GM18505 (cell line): ENCODE data around the gene PARP3.

Experiments used
- ATAC-seq: cut with Tn5 transposase; IDR thresholded peaks from one replicate; pipeline ENCODE4 v1.9.1; 2021; ENCODE audit not compliant: unreplicated experiment
- POLR2A ChIP-seq: IDR thresholded peaks from 4 replicates; pipeline ENCODE4 v1.6.1; 2011; ENCODE audit warnings: borderline replicate concordance; ENCODE audit not compliant: insufficient read depth, insufficient read length; ENCODE audit errors: extremely low read depth

The PARP3 gene

DNA sequence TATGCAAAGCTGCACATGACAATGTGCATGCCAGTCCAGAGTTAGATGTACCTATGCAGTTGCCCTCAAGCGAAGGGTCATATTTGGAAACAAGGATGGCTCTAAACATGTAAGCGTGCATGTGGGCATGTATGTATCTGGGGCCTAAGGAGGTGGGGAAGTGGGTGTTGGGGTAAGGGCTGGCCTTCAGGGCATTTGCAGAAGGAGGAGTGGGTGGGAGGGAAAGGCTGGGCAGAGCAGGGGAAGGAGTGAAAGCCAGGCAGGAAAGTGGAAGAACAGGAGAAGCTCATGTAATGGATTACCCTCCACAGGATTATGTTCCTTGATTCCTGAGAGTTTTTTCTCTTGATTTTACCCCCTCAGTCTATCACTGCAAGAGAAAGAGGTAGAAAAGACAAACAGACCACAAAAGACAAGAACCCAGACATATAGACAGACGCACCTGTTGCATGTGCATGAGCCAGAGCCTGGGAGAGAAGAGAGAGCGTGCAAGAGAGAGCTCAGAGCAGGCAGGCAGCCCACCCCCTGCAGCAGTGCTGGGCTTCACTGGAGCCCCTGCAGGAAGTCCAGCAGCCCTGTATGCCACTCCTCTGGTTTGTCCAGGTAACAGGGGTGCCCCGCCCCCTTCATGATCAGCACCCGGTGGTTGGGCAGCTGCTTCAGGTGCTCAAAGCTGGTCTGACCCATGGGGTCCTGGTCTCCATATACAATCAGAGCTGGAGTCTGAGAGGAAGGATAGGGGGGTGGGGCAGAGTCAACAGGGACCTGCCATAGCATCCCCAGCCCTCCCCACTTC, 26.9 kb downstream of the PARP3 start:
- ATAC-seq: no peak
- no peak for TF ChIP-seq POLR2A

DNA sequence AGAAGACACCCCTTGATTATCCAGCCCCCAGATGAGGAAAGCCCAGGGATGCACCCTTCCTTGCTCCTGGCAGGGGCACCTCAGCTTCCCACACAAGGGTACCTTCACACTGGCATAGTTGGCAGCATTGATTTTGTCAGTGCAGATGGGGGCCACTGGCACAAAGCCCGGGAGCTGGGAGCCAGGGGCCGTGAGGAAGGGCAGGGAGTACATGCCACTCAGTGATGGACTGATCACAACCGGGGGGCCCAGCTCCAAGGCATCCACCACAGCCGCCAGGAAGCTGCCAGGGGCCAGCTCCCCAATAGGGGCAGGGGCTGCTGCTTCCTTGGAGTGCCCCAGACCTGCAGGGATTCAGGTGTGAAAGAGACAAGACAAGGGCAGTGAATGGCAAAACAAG, 27.7 kb downstream of the PARP3 start:
- no peak for TF ChIP-seq POLR2A

DNA sequence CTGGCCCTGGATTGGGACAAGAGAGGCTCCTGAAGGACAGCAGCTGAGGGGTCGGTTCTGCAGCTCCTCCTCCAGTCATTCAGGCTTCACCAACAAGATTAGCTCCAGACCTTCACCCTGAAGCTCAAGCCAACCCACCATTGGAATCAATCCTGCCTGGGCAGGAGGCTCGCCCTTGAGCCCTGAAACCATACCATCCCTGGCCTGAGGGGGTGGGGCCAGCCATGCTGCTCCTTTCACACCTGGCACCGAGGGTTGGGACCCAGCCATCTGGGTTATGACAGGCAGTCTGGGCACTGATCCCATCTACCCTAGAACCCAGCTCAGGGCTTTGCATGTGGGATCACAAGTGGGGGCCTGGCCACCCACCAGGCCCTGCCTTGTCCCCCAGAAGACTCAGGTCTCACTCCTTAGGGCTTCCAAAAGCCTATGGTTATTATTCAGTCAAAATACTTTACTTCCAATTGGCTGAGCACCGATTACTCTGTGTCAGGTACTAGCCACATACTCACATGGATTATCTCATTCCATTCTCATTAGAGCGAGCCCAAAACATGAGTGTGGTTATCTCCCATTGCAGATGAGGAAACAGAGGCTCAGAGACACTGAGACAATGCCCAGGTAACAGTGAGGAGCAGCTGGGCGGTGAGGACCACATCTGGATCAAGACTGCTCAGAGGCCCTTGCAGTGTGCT, 28.6 kb downstream of the PARP3 start:
- ATAC-seq: no peak
- no peak for TF ChIP-seq POLR2A

More for the DNA sequence above, 27.7 kb downstream of the PARP3 start:
- ATAC-seq: no peak

DNA sequence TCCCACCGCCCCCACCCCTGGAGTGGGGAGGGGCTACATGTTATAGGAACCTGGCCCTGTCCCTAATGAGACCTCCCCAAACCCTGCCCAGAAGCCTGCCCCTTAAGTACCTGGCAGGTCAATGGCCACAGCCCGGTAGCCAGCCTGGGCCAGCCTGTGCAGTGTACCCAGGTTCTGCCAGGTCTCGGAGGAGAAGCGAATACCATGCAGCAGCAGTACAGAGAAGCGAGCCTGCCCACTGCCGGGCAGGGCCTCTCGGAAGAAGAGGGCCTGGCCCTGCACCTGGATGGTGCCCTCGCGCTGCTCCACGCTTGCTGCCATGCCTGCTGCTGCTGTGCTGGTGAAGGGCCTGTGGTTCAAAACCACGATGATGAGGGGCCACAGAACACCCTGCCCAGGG, 29.2 kb downstream of the PARP3 start:
- no peak for ATAC-seq
- TF ChIP-seq POLR2A: no peak

DNA sequence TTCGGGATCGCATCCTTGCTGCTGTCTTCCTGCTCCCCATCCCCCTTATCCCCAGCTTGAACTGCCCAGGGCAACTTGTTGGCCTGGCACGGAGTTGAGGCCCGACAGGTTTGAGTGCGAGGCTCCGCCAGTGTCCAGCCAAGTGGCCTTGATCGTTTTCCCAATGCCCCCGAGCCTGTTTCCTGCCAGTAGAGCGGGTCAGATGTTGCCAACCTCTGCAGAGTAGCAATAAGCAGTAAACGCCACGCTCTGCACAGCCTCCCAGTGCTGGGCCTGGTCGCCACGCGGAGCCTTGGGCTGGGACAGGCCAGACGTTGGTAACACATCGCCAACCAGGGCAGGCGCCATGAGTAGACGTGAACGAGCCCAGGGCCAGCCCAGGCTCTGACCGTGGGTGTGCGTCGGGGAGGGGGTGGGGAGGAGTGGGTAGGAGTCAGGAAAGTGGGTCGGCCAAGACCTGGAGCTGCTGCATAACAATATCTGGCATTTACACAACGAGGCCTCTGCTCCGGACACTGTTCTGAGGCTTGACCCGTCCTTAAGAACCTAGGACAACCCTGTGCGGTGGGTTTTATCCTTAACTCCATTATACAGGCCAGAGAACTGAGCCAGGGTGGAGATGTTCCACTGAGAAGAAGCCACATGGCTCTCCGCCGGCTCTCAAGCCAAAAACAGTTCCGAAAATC, 32.3 kb downstream of the PARP3 start:
- TF ChIP-seq POLR2A: no peak
- peak; percentile 7 for ATAC-seq

DNA sequence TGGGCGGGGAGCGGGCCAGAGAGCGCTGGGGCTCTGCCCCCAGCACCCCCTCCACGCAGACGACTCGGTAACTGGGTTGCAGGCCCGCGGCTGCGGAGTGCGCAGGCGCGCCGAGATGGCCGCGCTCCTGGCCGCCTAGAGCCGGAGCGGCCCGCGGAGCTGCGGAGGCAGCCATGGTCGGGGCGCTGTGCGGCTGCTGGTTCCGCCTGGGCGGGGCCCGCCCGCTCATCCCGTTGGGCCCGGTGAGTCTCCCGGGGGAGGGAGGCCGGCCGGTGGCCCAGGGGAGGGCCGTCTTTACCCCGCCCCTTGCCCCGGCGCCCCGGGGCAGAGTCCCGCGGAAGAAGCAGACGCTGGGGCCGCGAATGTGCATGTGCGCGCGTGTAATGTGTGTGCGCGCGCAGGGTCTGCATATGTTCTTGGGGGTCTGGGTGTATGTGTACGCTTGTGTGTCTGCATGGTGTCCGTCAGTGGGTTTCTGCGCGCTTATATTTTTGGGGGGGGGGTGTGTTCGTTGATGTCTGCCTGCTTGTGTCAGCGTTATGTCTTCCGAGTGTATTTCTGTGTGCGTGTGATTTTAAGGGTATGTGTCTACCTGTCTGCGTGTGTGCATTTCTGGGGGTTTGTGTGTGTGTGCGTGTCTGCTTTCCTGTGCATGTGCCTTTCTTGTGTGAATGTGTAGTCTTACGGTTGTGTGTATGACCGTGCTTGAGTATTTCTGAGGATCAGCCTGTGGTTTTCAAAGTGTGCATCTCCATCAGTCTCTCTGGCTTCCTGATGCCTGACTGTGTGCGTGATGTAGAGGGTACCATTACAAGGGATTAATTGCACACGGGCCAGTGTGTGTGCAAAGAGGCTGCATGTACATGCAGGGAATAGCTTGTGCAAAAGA, 33.0 kb downstream of the PARP3 start, which contains the start of gene ABHD14A:
Gene ABHD14A, plus strand, starts transcription at position 102 of the 889 bp plus-strand sequence. Its CDS starts 72 bp downstream, at position 174.
- TF ChIP-seq POLR2A: peak; percentile 88
- ATAC-seq: peak; percentile 47

DNA sequence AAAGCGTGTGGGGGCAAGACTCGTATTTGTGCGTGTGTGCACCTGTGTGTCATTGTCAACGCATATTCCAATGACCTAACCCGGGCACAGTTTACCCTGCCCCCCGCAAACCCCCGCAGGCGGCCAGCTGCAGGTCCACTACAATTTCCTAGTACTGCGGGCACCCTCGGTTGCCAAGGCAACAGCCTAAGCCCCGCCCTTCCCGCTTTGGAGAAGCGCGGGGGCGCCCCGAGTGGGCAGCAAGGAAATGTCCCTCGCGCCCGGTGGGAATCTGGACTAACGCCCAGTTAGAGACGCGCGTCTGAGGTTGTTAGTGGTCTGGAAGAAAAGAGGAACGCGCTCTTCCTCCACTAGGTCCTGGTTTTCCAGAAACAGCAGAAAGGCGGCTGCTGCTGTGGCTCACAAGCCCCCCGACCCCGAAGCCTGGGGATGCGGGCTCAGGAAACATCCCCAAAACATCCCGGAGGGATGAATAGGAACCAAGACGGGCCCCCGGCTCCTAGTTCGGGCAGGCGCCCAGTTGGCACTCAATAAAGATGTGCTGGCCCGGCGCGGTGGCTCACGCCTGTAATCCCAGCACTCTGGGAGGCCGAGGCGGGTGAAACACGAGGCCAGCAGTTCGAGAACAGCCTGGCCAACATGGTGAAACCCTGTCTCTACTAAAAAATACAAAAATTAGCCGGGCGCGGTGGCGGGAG, 33.8 kb downstream of the PARP3 start:
- ATAC-seq: no peak
- TF ChIP-seq POLR2A: no peak

DNA sequence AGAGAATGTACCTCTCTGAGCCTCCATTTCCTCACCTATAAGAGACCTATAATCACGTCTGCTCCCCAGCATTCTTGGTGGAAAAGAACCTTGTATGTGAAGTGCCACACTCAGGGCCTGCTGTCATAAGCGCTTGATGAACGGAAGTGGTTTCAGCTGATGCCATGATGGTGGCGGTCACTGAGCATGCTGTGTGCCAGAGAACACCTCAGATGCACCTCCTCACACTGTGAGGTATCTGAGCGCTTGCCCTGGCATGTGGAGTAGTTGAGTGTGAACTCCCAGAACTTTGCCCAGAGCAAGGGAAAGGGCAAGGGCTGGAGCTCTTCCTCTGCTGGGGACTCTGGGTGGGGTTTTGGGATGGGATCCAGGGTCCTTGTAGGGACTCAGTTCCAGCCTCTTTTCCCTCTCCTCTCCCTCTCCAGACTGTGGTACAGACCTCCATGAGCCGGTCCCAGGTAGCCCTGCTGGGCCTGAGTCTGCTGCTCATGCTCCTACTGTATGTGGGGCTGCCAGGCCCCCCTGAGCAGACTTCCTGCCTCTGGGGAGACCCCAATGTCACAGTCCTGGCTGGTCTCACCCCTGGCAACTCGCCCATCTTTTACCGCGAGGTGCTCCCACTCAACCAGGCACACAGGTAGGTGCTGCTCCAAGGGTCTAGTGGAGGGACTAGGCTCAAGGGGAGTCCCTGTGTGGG, 35.4 kb downstream of the PARP3 start:
- no peak for ATAC-seq
- no peak for TF ChIP-seq POLR2A

DNA sequence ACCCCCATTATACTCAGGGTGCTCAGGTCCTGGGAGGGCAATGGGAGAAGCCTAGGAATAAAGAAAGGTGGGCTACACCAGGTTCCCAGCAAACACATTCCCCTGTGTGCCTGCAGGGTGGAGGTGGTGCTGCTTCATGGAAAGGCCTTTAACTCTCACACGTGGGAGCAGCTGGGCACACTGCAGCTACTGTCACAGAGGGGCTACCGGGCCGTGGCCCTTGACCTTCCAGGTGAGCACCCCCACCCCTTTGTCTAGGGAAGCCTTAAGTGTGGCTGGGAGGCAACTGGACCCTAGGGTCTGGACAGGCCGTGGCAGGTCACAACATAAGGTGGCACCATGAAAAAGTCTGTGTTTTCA, 36.0 kb downstream of the PARP3 start:
- TF ChIP-seq POLR2A: no peak
- ATAC-seq: no peak

DNA sequence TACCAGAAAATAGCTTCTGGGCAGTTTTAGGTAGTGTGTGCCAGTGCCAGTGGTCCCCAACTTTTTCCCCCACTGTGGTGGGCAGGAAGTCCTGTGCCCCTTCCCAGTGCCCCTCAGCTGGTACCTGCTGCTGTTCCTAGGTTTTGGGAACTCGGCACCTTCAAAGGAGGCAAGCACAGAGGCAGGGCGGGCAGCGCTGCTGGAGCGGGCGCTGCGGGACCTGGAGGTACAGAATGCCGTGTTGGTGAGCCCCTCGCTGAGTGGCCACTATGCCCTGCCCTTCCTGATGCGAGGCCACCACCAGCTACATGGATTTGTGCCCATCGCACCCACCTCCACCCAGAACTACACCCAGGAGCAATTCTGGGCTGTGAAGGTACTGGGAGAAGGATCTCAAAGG, 38.1 kb downstream of the PARP3 start:
- TF ChIP-seq POLR2A: no peak
- ATAC-seq: no peak

DNA sequence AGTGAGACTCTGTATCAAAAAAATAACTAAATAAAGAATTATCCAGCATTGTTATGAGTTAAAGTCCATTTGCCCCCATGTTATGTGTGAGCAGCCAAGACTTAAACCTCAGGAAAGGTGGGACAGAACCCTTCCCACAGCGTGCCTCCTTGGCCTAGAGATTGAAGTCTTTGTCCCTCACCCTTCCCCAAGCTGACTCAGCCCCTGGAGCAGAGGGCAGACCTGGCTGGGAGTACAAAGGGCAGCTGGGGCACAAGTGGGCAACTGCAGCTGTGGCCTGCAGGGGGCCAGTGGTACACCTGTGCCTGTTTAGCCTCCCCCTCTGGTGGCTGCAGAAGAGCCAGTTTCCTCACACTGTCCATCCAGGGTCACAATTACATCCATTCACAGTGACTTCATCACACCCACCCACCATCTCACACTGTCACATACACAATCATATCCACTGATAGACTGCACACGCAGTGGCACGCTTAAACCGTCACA, 40.2 kb downstream of the PARP3 start:
- TF ChIP-seq POLR2A: no peak
- peak; percentile 39 for ATAC-seq

DNA sequence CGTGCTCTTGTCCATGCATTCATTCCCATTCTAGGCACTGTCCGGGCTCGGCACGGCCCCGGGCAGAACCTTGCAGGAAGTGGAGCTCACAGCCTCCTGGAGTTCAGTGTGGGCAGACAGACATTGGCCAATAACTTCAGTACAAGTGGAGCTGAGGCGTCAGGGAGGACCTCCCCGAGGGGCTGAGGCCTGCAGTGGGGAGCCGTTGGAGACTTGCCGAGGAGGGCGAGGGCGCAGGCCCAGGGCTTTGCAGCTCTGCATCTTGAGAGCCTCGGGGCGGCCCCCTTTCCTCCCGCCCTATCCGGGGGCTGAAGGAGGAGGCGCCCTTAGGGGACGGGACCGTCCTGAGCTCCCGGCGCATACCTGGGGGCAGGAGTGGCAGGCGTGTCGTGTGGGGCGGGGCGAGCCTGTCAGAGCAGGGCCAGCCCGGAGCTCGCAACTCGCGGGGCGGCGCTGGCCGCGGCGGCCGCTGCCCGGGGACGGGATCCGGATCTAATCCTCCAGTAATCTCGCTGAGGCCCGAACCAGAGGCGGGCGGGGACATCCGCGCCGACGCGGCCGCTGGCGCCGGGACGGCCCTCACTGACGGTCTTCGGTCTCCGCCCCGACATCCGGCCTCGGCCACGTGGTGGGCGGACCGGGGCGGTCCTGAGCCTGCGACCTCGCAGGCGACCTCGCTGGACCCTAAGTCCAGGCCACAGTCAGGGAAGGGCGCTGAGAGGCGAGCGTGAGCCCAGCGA, 40.8 kb downstream of the PARP3 start, which contains the start of gene ACY1:
Gene ACY1, plus strand, starts transcription at position 698 of the 740 bp plus-strand sequence. CDS start 530 bp downstream, outside the sequence.
- TF ChIP-seq POLR2A: peak; percentile 74
- ATAC-seq: peak; percentile 59
